HepG2 (cell line): ENCODE results near the gene GNG12. TPM values are rescaled to one million over a fixed set of nuclear protein-coding genes. Genes with fewer than 3 reads are reported as not detected.

Source experiments
- AGO1 ChIP-seq: fragments of 200-400 bp; formaldehyde crosslinking; IDR thresholded peaks from 2 replicates; pipeline ENCODE4 v1.6.1; 2017; ENCODE audit warnings: mild to moderate bottlenecking, low read depth, low read length, moderate library complexity; ENCODE audit not compliant: poor library complexity, severe bottlenecking
- ATF1 ChIP-seq: IDR thresholded peaks from 2 replicates; pipeline ENCODE4 v1.6.1; 2016; ENCODE audit warnings: mild to moderate bottlenecking, control low read depth
- BATF2 ChIP-seq: sonication (generic); formaldehyde crosslinking; IDR thresholded peaks from 2 replicates; pipeline ENCODE4 v1.8.0; 2022; ENCODE audit warnings: mild to moderate bottlenecking, missing genetic modification reagents, moderate library complexity
- CEBPG ChIP-seq: IDR thresholded peaks from 2 replicates; pipeline ENCODE4 v1.6.1; 2016
- CERS6 ChIP-seq: sonication (generic); formaldehyde crosslinking; IDR thresholded peaks from 2 replicates; pipeline ENCODE4 v1.5.0; 2020; ENCODE audit warnings: missing genetic modification reagents
- CSRNP1 ChIP-seq: sonication (generic); formaldehyde crosslinking; IDR thresholded peaks from 2 replicates; pipeline ENCODE4 v1.8.1; 2023; ENCODE audit warnings: mild to moderate bottlenecking, missing genetic modification reagents
- FOXO1 ChIP-seq: sonication (generic); formaldehyde crosslinking; IDR thresholded peaks from 2 replicates; pipeline ENCODE4 v1.4.0; 2020; ENCODE audit warnings: missing genetic modification reagents
- HNRNPUL1 ChIP-seq: fragments of 200-400 bp; formaldehyde crosslinking; IDR thresholded peaks from 2 replicates; pipeline ENCODE4 v1.6.1; 2017; ENCODE audit warnings: low read depth, mild to moderate bottlenecking, low read length, moderate library complexity
- IKZF4 ChIP-seq: sonication (generic); formaldehyde crosslinking; IDR thresholded peaks from 2 replicates; pipeline ENCODE4 v1.5.1; 2020; ENCODE audit warnings: borderline replicate concordance, mild to moderate bottlenecking, low read depth, missing genetic modification reagents; ENCODE audit errors: not compliant biosample characterization
- KDM5B ChIP-seq: sonication (generic); formaldehyde crosslinking; IDR thresholded peaks from 2 replicates; pipeline ENCODE4 v1.4.0; 2020; ENCODE audit warnings: missing genetic modification reagents, mild to moderate bottlenecking, borderline replicate concordance
- KMT2A ChIP-seq: sonication (generic); formaldehyde crosslinking; IDR thresholded peaks from 2 replicates; pipeline ENCODE4 v1.4.0; 2020; ENCODE audit warnings: missing genetic modification reagents
- NCOA5 ChIP-seq: sonication (generic); formaldehyde crosslinking; IDR thresholded peaks from 2 replicates; pipeline ENCODE4 v1.4.0; 2020; ENCODE audit warnings: missing genetic modification reagents
- SMC3 ChIP-seq: IDR thresholded peaks from 2 replicates; pipeline ENCODE4 v1.6.1; 2011; ENCODE audit warnings: low read length, improper control_type of control experiment
- STAG1 ChIP-seq: sonication (generic); formaldehyde crosslinking; IDR thresholded peaks from 2 replicates; pipeline ENCODE4 v1.4.0; 2020; ENCODE audit warnings: missing genetic modification reagents
- TFAP4 ChIP-seq: sonication (generic); IDR thresholded peaks from 2 replicates; pipeline ENCODE4 v1.6.1; 2016; ENCODE audit warnings: low read depth, borderline replicate concordance
- TRIM24 ChIP-seq: sonication (generic); formaldehyde crosslinking; IDR thresholded peaks from 2 replicates; pipeline ENCODE4 v1.8.0; 2022; ENCODE audit warnings: mild to moderate bottlenecking, missing genetic modification reagents
- U2AF1 ChIP-seq: fragments of 200-400 bp; formaldehyde crosslinking; optimal IDR thresholded peaks from 2 replicates; pipeline ENCODE3; 2017; ENCODE audit warnings: mild to moderate bottlenecking, low read depth, low read length
- XRCC5 ChIP-seq: fragments of 200-400 bp; formaldehyde crosslinking; optimal IDR thresholded peaks from 2 replicates; pipeline ENCODE3; 2017; ENCODE audit warnings: mild to moderate bottlenecking, low read length
- ZBTB21 ChIP-seq: sonication (generic); formaldehyde crosslinking; IDR thresholded peaks from 2 replicates; pipeline ENCODE4 v1.4.0; 2020; ENCODE audit warnings: missing genetic modification reagents
- ZFP36L2 ChIP-seq: sonication (generic); formaldehyde crosslinking; IDR thresholded peaks from 2 replicates; pipeline ENCODE4 v1.4.0; 2020; ENCODE audit warnings: missing genetic modification reagents
- ZMYM2 ChIP-seq: sonication (generic); formaldehyde crosslinking; IDR thresholded peaks from 2 replicates; pipeline ENCODE4 v1.8.0; 2022; ENCODE audit warnings: mild to moderate bottlenecking, missing genetic modification reagents
- ZNF33B ChIP-seq: sonication (generic); formaldehyde crosslinking; IDR thresholded peaks from 2 replicates; pipeline ENCODE4 v1.5.1; 2020; ENCODE audit warnings: mild to moderate bottlenecking, missing genetic modification reagents
- ZNF484 ChIP-seq: sonication (generic); formaldehyde crosslinking; IDR thresholded peaks from 2 replicates; pipeline ENCODE4 v1.5.1; 2020; ENCODE audit warnings: mild to moderate bottlenecking, low read depth, missing genetic modification reagents, borderline replicate concordance
- ZNF563 ChIP-seq: sonication (generic); formaldehyde crosslinking; IDR thresholded peaks from 2 replicates; pipeline ENCODE4 v1.8.0; 2022; ENCODE audit warnings: mild to moderate bottlenecking, moderate library complexity, missing genetic modification reagents
- ZNF589 ChIP-seq: sonication (generic); formaldehyde crosslinking; conservative IDR thresholded peaks from 2 replicates; pipeline ENCODE4 v1.8.0; 2022; ENCODE audit warnings: mild to moderate bottlenecking, moderate library complexity, missing genetic modification reagents
- ZNF768 ChIP-seq: sonication (generic); formaldehyde crosslinking; IDR thresholded peaks from 2 replicates; pipeline ENCODE4 v1.4.0; 2020; ENCODE audit warnings: missing genetic modification reagents
- ZNF780A ChIP-seq: sonication (generic); formaldehyde crosslinking; IDR thresholded peaks from 2 replicates; pipeline ENCODE4 v1.8.0; 2022; ENCODE audit warnings: mild to moderate bottlenecking, missing genetic modification reagents, moderate library complexity
- ZSCAN21 ChIP-seq: sonication (generic); formaldehyde crosslinking; IDR thresholded peaks from 2 replicates; pipeline ENCODE4 v1.8.0; 2022; ENCODE audit warnings: mild to moderate bottlenecking, missing genetic modification reagents, moderate library complexity, borderline replicate concordance
- polyA plus RNA-seq, 8 experiments: library from polyadenylated mRNA; depleted of rRNA in 3 of 8; stranded (reverse) in 7 of 8; unstranded in 1 of 8; fragments of >200 nt; fragmentation: Illumina TruSeq in 4 of 8; extraction: Trizol in 4 of 8; gene quantifications; 2 replicates each; pipeline versions ENCODE4 v1.2.1 to v1.2.3, GENCODE V29; 2011 to 2016; ENCODE audit warnings: low read depth in 4 of 8, missing spikeins in 1 of 8, mixed read lengths in 1 of 8; ENCODE audit not compliant: insufficient read depth in 1 of 8
- total RNA-seq, 5 experiments: library from RNA; depleted of rRNA; stranded (reverse); fragments of >200 nt; fragmentation: Illumina TruSeq; extraction: Trizol; gene quantifications; 2 replicates each; pipeline ENCODE4 v1.2.3, GENCODE V29; 2016; ENCODE audit warnings: low read depth in 1 of 5

The GNG12 gene
- total and polyA plus RNA-seq, 2 of the 13 experiments (the other 11 are each of a cell fraction or from before 2014, with no cell fraction given) = 0.11 TPM

- peak; percentile 97 for TF ChIP-seq CSRNP1 (CRISPR knock-in tag)
- TF ChIP-seq FOXO1 = peak; percentile 84
- TF ChIP-seq HNRNPUL1 = peak; percentile 39; the same call in 1 of the 2 replicates
- no peak for TF ChIP-seq NCOA5 (CRISPR knock-in tag)
- no peak for TF ChIP-seq AGO1
- peak; percentile 82 for TF ChIP-seq KMT2A (CRISPR knock-in tag)
- peak; percentile 94 for TF ChIP-seq ZNF589 (CRISPR knock-in tag)
- TF ChIP-seq CEBPG (CRISPR knock-in tag) = peak; percentile 33; the same call in 1 of the 2 replicates
- peak; percentile 57 for TF ChIP-seq XRCC5
- peak; percentile 86; the same call in 1 of the 2 replicates for TF ChIP-seq ZNF33B (CRISPR knock-in tag)
- TF ChIP-seq TRIM24 (CRISPR knock-in tag) = no peak
- peak; percentile 94 for TF ChIP-seq ZSCAN21 (CRISPR knock-in tag)
- TF ChIP-seq U2AF1 = no peak
- peak; percentile 49 for TF ChIP-seq STAG1 (CRISPR knock-in tag)
- TF ChIP-seq ZNF484 (CRISPR knock-in tag) = no peak
- peak; percentile 88 for TF ChIP-seq ZNF563 (CRISPR knock-in tag)
- peak; percentile 91 for TF ChIP-seq IKZF4 (CRISPR knock-in tag)
- TF ChIP-seq ZMYM2 (CRISPR knock-in tag) = no peak
- 0 out of 2 replicates have a peak, but pooled peaks have one; percentile 48 for TF ChIP-seq BATF2 (CRISPR knock-in tag)
- no peak; the same call in 1 of the 2 replicates for TF ChIP-seq KDM5B
- TF ChIP-seq ZNF768 (CRISPR knock-in tag) = peak; percentile 77; the same call in 1 of the 2 replicates
- TF ChIP-seq CERS6 = no peak
- no peak for TF ChIP-seq ZFP36L2
- no peak for TF ChIP-seq ZBTB21 (CRISPR knock-in tag)
- TF ChIP-seq TFAP4 = 0 out of 2 replicates have a peak, but pooled peaks have one; percentile 28
- TF ChIP-seq SMC3 = no peak
- no peak for TF ChIP-seq ATF1 (CRISPR knock-in tag)
- TF ChIP-seq ZNF780A (CRISPR knock-in tag) = peak; percentile 95
Measured at GRCh38 chr1:67685067-67685557, 148.2 kb downstream of the GNG12 start, which contains the start of gene GADD45A (continued).
